Ramos (cell line): ENCODE measurements around the gene DBF4B.

Experiments used
- in situ Hi-C: fragments of 300-500 bp; cut with MboI; formaldehyde crosslinking; loops from one replicate; pipeline ENCODE4 v1.14.3; 2022; ENCODE audit warnings: low sequenced_read_pairs; ENCODE audit not compliant: unreplicated experiment

The DBF4B gene

DNA sequence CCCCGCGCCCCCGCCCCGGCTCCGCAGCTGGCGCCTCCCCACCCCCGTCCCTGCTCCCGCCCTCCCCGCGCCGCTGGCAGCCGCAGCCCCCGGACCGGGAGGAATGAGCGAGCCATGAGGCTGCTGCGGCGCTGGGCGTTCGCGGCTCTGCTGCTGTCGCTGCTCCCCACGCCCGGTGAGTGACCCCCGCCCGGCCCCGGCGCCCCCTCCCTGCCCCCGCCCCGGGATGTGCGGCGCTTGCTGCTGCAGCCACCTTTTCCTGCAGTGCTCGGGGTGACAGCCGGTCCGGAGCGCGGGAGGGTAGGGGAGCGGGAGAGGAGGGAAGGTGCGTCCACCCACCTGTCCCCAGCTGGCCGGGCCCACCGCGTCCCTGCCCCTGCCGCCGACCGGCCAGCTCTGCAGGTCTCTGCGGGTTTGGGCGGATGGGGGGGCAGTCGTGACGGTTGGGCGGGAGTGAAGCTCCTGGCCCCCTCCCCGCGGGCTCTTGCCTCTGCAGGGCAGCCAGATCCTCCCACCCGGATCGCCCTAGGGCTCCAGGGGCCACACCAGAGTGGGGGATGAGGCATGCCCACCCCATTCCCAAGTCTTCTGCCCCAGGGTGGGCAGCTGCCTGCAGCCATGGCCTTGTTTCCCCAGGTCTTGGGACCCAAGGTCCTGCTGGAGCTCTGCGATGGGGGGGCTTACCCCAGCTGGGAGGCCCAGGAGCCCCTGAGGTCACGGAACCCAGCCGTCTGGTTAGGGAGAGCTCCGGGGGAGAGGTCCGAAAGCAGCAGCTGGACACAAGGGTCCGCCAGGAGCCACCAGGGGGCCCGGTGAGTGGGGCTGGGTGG, 50.8 kb downstream of the DBF4B start:
- in situ Hi-C loops = no loop called here

DNA sequence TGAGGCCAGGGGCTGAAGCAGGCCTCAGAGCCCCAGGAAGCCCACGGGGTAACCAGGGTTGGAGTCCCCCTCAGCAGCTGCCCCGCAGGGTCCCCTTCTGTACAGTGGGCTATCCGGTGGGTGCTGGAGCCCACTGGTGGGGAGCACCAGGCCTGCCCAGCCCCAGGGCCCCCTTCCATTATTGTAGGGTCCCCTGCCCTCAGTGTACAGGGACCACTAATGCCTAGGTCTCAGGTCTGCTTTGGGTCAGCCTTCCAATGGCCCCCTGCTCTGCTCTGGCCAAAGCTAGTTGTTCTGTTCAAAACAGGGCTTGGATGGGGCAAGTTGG, 51.4 kb downstream of the DBF4B start:
- in situ Hi-C loops = no loop called here

DNA sequence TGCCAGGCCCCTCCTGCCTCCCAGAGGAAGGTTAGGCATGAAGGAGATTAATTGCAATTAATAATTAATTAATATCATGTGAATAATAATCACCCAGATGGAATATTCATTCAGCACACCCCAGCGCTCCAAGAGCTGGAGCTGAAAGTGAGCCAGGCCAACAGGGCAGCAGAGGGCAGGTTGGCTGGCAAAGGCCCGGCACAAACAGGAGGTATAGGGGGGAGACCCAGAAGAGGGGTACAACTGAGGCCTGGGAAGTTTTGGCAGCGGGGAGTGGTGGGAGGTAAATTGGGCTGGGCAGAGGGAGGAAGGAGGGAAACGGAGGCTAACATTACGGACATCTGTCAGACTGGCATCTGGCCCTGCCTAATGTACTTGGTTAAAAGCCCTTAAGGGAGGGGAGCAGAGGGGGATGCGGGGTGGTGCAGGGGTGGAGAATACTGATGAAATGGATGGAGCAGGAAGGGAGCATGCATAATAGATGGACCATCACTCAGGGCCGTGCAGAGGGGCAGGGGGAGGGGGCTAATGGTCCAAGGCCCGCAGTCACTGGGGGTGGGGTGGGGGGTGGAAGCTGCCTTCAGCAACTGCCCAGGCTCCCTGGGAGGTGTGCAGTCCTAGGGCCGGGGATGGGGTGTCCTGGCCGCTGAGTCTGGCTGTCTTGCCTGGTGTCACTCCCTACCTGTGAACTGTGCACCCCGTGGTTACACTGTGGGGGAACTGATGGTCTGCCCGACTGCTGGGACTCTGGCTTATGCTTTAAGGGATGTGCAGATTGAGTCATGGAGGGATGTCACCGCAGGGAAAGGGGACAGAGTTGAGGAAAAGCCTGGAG, 52.2 kb downstream of the DBF4B start:
- in situ Hi-C loops = no loop called here

DNA sequence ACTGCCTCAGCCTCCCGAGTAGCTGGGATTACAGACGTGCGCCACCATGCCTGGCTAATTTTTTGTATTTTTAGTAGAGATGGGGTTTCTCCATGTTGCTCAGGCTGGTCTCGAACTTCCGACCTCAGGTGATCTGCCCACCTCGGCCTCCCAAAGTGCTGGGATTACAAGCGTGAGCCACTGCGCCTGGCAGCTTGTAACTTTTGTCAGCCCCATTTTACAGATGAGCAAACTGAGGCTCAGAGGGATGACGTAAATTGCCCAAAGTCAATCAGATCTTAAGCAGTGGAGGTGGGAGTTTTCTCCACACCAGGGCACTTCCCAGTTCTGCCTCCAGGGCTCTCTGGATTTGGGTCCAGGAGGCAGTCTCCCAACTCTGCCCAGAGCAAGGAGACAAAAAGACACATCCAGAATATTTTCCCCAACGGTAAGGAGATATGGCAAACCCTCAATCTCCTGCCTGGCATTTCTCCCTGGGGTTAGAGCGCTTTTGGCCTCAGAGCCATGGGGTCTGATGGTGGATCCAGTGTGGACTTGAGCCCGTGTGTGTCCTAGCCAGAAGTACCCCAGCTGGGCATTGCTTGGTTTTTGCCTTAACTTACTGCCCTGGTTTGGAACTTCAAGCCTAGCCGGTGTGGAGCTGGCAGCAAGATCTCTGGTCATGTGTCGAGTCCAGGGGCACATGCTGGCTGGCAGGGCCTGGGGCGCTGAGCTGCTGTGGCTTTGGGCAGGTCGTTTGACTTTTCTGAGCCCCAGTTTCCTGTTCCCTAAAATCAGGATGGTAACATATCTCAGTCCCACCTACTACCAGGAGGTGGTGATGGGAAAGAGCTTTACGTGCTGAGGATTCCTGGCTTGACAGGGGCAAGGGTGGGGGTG, 53.7 kb downstream of the DBF4B start:
- in situ Hi-C loops = no loop called here

DNA sequence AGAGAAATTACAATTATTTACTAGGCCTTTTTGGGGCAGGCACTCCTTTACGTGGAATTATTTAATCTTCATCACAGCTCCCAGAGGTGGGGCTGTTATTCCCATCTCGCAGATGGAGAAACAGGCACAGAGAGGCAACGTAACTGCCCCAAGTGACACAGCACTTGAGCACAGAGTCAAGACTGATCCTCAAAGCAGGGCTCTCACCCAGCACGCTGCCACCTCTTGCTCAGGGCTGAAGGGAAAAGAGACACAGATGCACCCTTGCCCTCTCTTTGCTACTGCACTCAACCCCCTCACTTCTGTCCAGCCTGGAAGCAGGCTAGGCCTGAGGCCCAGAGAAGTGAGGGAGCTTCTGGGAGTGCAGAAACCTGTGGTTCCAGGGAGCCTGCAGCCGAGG, 54.7 kb downstream of the DBF4B start:
- in situ Hi-C loops = no loop called here

DNA sequence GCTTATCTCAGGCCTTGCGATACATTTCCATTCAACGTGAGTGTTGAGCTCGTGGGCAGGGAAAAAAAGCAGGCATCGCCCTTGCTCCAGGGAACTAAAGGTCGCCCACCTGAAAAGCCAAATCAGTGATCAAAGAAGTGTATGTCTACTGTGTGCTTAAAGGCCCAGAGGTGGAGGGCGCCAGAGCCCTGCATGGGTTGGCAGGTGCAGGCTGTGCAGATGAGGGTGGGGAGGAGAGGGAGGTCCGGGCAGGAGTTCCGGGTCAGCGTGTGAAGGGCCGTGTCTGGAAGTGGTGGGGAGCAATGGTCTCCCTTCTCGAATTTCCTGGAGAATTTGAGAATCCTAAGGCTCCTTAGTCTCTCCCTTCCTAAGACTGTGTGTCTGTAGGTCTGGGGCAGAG, 57.5 kb downstream of the DBF4B start:
- in situ Hi-C loops = no loop called here

DNA sequence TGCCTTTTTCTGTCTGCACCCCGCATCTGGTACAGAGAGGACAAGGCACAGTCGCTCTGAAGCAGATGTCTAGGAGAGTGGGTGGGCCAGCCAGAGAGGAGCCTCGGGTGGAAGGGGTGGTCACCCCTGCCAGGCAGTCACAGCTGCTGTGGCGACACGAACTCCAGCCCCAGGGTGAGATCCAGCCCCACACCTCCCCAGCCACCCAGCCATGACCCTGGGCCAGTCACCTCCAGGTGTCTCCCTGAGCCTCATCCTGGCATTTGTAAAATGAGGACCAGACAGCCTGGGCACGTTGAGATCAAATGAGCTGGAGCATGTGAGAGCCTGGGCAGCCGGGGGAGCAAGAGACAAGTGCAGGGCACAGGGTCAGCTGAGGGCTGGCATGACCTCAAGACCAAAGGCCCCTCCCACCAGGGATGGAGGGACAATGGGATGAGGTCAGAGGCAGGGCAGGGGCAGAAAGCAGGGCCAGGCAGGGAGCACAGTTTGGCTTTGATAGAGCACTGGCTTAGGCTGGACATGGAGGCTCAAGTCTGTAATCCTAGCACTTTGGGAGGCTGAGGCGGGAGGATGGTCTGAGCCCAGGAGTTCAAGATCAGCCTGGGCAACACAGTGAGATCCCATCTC, 58.1 kb downstream of the DBF4B start:
- in situ Hi-C loops = no loop called here

DNA sequence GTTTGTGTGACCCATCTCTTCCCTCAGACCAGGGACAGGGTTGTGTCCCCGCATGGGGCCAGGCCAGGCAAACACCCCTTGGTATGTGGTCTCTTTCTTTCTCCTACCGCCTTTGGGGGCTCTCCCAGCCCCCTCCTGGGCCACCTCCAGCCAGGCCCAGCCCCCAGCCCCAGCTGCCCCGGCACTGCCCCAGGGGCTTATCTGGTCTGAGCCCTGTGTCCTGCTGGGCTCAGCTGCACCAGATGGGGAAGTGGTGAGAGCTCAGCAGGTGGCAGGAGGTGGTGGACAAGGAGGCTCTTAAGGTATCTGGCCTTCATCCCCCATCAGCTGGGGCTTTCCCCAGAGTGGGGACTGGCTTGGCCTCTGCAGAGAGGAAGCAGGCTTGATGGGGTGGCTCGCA, 59.0 kb downstream of the DBF4B start:
- in situ Hi-C loops = no loop called here

DNA sequence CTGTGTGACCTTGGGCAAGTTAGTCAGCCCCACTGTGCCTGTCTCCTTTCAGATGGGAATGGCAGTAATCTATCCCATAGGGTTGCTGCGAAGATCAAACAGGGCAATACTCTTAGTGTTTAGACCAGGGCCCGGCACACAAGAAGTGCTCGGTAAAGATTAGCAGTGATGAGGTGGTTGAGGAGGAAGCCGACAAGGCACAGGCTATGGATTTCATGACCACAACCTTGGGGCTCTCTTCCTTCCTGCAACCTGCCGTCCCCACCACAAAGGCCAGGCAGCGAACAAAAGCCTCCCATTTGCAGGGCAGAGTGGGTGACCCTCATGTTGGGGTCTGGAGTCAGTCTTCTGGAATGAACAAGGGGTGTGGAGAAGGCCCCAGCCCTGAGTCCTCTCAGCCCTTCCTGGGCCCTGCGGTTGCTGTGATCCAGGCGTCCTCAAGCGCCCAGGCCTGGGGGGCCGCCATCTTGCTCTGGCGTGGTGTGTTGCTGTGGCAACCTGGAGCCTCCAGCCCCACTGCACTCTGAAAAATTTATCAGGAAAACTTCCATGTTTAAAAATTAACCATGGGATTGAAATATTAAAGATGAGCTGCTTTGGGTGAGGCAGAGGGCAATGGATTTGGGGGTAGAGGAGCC, 60.2 kb downstream of the DBF4B start:
- in situ Hi-C loops = no loop called here

DNA sequence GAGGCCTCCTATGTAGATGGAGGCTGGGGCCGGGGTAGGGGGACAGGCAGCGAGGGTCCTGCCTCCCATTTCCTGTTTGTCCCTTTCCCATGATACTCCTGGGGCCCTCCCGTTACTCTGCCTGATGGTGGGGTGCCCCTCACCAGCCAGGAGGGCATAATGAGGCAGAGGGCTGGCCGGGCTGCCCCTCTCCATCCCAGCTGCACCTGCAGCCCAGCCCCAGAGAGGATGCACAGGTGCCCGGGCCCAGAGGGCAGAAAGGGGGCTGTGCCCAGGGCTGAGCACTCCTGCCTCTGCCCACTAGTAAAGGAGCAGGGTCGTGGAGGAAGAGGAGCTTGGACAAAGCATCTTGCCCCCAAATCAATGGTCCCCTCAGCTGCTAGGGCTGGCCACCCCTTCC, 60.8 kb downstream of the DBF4B start:
- in situ Hi-C loops = no loop called here

DNA sequence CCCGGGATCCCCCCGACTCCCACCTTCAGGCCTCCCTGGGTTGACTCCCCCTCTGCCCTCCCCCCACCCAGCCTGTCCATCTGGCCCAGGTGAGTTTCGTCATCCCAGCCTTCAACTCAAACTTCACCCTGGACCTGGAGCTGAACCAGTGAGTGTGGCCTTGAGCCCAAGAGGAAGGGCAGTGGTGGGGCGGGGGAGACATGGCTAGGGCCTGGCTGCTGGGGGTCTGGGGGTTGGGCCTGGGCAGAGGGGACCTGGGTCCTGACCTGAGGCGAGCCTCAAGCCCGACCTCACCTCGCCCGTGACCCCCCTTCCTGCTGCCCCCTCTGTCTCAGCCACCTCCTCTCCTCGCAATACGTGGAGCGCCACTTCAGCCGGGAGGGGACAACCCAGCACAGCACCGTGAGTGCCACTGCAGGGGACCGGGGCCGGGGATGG, 61.2 kb downstream of the DBF4B start:
- in situ Hi-C loops = loop anchor here (10.0 kb wide), 1 partner anchor 335 kb away; no protein-coding TSS in a partner anchor

DNA sequence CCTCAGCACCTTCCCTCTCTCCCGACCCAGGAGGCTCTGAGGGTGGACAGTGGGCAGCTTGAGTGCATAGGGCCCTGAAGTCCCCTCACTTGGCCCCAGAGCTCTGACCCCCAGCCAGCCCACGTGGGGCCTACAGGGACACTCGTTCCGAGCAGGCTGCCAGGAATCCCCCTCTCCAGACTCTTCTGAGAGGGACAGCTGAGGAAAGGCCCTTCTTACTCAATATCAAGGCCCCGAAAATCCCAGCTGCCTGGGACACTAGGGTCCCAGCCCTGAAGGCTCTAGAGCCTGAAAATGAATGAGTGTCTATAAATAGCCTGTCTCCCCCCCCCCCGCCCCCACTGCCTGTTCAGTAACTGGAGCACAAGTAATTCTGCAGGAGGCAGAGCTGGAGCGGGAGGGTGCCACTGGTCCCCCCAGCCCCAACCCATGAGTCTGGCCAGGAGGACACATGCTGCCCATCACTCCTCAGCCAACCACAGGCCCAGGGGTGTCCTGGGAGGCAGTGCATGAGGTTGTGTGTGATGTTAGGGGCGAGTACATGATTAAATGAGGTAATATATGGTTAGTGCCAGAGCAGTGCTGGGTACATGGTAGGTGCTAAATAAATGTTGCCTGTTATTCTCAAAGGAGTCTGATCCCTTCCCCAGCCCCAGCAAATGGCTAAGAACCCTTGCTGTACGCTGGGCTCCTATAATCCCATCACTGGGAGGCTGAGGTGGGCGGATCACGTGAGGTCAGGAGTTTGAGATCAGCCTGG, 61.9 kb downstream of the DBF4B start:
- in situ Hi-C loops = loop anchor here (10.0 kb wide), 1 partner anchor 334 kb away; no protein-coding TSS in a partner anchor

DNA sequence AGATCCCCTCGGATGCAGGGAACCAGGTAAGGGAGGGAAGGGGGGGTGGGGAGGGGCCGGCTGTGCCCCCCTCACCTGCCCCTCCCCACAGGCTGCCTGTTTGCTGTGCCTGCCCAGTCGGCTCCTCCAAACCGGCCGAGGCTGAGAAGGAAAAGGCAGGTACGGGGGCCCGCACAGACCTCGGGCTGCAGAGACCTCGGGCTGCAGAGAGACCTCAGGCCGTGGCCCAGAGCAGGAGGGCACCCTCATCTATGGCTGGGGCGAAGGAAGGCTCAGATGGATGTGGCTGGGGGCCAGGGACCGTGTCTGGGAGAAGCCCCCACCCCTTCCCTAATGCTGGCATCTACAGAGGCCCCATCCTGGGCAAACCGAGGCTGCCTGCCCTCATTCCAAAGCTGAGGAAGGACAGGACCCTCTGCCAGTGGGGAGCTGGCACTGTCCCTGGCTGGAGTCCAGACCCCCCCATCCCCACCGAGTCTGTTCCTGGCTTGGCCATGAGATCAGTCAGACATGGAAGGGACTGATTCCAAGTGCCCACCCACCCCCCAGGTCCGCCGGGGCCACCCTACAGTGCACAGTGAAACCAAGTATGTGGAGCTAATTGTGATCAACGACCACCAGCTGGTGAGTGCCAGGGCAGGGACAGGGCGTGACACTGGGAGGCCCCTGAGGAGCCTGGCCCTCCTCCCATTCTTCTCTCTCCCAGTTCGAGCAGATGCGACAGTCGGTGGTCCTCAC, 64.0 kb downstream of the DBF4B start:
- in situ Hi-C loops = loop anchor here (10.0 kb wide), 1 partner anchor 332 kb away; no protein-coding TSS in a partner anchor

DNA sequence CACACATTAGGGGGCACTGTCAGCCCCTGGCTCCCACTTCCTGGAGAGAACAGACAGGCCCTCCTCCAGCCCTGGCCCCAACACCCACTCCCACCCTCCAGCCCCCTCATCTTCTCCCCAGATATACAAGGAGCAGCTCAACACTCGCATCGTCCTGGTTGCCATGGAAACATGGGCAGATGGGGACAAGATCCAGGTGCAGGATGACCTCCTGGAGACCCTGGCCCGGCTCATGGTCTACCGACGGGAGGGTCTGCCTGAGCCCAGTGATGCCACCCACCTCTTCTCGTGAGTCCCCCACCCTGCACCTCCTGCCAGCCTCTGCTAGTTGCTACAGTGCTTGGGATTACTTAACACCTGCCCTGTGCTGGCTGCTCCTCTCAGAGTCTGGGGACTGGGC, 64.7 kb downstream of the DBF4B start:
- in situ Hi-C loops = loop anchor here (10.0 kb wide), 1 partner anchor 332 kb away; no protein-coding TSS in a partner anchor

DNA sequence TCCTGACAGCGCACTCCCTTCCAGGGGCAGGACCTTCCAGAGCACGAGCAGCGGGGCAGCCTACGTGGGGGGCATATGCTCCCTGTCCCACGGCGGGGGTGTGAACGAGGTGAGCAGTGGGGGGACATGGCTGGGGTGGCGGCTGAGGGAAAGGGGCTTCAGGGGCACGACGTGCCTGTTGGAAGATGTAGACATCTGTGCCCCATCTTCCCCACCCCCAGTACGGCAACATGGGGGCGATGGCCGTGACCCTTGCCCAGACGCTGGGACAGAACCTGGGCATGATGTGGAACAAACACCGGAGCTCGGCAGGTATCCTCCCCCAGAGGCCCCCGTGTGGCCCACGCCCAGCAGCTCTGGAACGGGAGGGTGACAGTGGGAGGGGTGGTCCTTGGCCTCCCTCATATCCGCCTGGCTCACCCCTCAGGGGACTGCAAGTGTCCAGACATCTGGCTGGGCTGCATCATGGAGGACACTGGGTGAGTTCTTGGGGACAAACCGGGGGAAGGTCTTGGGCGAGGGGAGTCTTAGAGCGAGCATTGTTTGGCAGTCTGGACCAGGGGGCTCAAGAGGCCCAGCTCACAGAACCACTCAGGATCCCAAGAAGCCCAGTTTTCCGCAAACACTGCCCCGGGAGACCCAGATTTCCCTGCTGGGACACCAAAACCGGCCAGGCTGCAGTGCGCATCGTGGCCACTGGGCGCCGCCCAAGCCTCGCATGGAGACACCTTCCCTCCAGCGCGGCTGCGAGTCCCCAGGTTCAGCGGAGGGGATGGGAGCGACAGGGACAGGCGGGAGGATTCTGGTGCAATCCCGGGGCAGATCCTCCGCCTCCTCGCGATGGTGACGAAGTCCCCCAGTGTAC, 66.0 kb downstream of the DBF4B start:
- in situ Hi-C loops = loop anchor here (10.0 kb wide), 1 partner anchor 330 kb away; no protein-coding TSS in a partner anchor

DNA sequence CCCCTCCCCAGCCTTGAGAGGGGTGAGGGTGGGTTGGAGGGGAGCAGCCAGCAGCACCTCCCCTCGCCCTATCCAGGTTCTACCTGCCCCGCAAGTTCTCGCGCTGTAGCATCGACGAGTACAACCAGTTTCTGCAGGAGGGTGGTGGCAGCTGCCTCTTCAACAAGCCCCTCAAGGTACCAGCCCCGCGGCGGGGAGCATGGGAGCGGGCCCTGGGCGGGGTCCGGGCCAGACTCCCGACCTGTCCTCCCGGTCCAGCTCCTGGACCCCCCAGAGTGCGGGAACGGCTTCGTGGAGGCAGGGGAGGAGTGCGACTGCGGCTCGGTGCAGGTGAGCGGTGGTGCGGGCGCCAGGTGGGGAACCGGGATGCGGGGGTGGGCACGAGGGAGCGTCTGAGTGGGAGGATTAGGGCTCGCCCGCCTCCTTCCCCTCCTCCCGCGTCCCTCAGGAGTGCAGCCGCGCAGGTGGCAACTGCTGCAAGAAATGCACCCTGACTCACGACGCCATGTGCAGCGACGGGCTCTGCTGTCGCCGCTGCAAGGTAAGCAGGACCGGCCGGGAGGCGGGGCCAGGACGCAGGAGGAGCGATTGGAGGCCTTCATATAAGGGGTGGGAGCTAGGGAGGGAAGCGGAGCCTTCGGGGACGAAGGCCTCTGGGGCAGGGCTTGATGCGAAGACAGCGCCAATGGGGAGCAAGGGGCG, 66.8 kb downstream of the DBF4B start:
- in situ Hi-C loops = loop anchor here (10.0 kb wide), 1 partner anchor 330 kb away; no protein-coding TSS in a partner anchor
